Measurements from ENCODE around the gene NOL11. TPM values are rescaled to one million over a fixed set of nuclear protein-coding genes. Genes with fewer than 3 reads are reported as not detected.
"Not testable (repeated sequence)": the region's sequence is repeated elsewhere in the genome, so short reads cannot be mapped to it uniquely, and the experiment has no call there.

Gene NOL11
- total and polyA plus RNA-seq, 2 of the 4 experiments (the other 2 are of a cell fraction), result 26.2 to 58.3 TPM

DNA sequence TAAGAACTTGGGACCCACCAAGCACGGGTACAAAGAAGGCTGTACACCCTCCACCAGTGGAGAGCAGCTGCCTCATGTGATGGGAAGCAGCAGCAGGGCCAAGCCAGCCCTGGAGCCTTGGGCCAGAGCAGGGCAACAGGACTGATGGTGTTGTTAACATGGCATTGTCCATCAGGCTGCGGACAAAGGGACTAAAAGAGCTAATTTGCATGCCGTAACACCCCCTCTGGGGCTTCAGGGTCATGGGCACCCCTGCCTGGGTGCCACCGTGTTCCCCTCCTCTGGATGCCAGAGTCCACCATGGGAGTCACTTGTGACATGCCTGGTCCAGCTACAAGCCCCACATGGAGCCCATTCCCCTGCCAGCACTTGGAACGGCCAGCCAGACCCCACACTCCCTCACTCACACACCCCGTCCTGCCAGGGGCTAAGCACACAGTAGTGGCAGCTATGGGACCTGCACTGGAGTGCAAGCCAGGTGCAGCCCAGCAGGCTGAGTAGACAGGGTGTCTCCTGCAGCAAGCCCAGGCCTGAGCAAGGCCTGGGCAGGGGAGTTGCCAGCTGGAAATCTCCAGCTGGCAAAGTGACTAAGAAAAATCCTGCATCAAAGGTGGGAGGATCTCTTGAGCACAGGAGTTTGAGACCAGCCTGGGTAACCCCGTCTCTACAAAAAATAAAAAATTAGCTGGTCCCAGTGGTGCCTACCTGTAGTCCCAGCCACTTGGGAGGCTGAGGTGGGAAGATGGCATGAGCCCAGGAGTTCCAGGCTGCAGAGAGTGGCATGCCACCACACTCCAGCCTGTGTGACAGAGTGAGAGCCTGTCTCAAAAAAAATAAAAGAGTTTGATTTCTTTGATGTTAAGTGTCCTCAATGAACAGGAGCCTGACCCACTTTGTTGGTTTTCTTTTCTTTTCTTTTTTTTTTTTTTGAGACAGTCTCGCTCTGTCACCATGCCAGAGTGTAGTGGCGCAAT is 33.7 kb downstream of the NOL11 start (continued):
- no peak for TF ChIP-seq SMC3 (IDR thresholded peaks at IDR 0.05; ENCODE audit: low read depth, low read length)

DNA sequence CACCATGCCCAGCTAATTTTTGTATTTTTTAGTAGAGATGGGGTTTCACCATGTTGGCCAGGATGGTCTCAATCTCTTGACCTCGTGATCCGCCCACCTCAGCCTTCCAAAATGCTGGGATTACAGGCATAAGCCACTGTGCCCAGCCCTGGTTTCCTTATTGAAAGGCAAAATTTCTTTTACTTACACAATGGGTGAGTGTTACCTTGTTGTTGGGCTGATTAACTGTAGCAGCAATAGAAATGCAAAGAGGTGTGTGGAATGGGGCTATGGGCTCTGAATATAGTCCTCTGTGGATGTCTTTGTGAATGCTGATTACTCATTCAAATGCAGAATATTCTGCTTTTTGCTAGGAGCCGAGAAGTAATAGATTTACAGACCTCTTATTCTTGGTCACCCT is 34.4 kb downstream of the NOL11 start:
- POLR2A ChIA-PET (ENCODE audit: unreplicated experiment); H4K8ac ChIP-seq (ENCODE audit: low read depth in 2 of 2, low read length in 2 of 2); dilution Hi-C loops (cut with HindIII; ENCODE audit: low sequenced_read_pairs, unreplicated experiment); H2BK20ac ChIP-seq (ENCODE audit: low read depth, low read length); H3K18ac ChIP-seq (ENCODE audit: low read depth, low read length); H4K5ac ChIP-seq (ENCODE audit: low read depth, low read length); BruUV-seq (replicated peaks); H2AK9ac ChIP-seq (replicated peaks; ENCODE audit: low read depth, low read length, poor library complexity); H3K9me1 ChIP-seq (ENCODE audit: insufficient read depth, low read length); H3K79me1 ChIP-seq (ENCODE audit: low read depth in 1 of 2, low read length in 2 of 2); H3K14ac ChIP-seq (replicated peaks; ENCODE audit: low read depth, low read length); H3K4ac ChIP-seq (ENCODE audit: low read depth, low read length); intact Hi-C loops (cut with micrococcal nuclease); H4K91ac ChIP-seq (ENCODE audit: insufficient read depth, low read depth, low read length); H3K27ac ChIP-seq (ENCODE audit: insufficient read depth, low read length); DNase-seq; H4K20me1 ChIP-seq (ENCODE audit: insufficient read depth, low read length); H3K4me3 ChIP-seq (ENCODE audit: insufficient read depth, low read depth, low read length); H3K27me3 ChIP-seq (ENCODE audit: control insufficient read depth, insufficient read depth, low read length); H2BK120ac ChIP-seq (ENCODE audit: low read depth, low read length); H2AK5ac ChIP-seq (ENCODE audit: low read depth, low read length); H3K9ac ChIP-seq (ENCODE audit: low read depth, low read length); H3K4me1 ChIP-seq (ENCODE audit: control insufficient read depth, insufficient read depth, low read length); H3K9me3 ChIP-seq (ENCODE audit: control insufficient read depth, insufficient read depth, low read length); H3K56ac ChIP-seq (ENCODE audit: extremely low read depth, insufficient read depth, low read length); H3K23ac ChIP-seq (ENCODE audit: low read depth, low read length); H2AFZ ChIP-seq (replicated peaks; ENCODE audit: low read length, poor library complexity); H3K4me2 ChIP-seq (ENCODE audit: low read depth, low read length); H2BK5ac ChIP-seq (ENCODE audit: low read depth, low read length, poor library complexity, severe bottlenecking); H2BK15ac ChIP-seq (ENCODE audit: low read depth, low read length); in situ Hi-C loops (cut with MboI; ENCODE audit: low sequenced_read_pairs); ATAC-seq (ENCODE audit: low read depth); CTCF ChIA-PET: not testable (repeated sequence)
- H3K36me3 ChIP-seq (ENCODE audit: control insufficient read depth, insufficient read depth, low read length), result peaks cover 21% of the 10 kb centered on the region
- WGBS, 2 experiments (ENCODE audit: extremely low coverage in 2 of 2, insufficient read length in 1 of 2), result no CpG with 5 or more reads among the region's 3 CpGs
